Measurements from ENCODE around the gene CCDC91.
"Not testable (repeated sequence)": the region's sequence is repeated elsewhere in the genome, so short reads cannot be mapped to it uniquely, and the experiment has no call there.

Gene CCDC91

GRCh38 chr12:28327722-28328121 is 137.5 kb downstream of the CCDC91 start:
- DNase-seq (ENCODE audit: low read depth) = no peak
- no peak overlapping the region for H3K4me3 ChIP-seq (ENCODE audit: low read depth, low read length)
- no peak for TF ChIP-seq CTCF (IDR thresholded peaks at IDR 0.05; ENCODE audit: low read depth, low read length, missing control alignments)

- DNase-seq (ENCODE audit: low read depth) = no peak
- TF ChIP-seq CTCF (IDR thresholded peaks at IDR 0.05; ENCODE audit: low read depth, low read length, missing control alignments) = no peak
- no peak overlapping the region for H3K4me3 ChIP-seq (ENCODE audit: low read depth, low read length)
These were observed 138.7 kb downstream of the CCDC91 start for GRCh38 chr12:28328967-28329366.

- DNase-seq (ENCODE audit: low read depth); H3K4me3 ChIP-seq (ENCODE audit: low read depth, low read length): not testable (repeated sequence)
These were observed 139.5 kb downstream of the CCDC91 start for GRCh38 chr12:28329727-28330126.

GRCh38 chr12:28330232-28330631 is 140.0 kb downstream of the CCDC91 start:
- H3K4me3 ChIP-seq (ENCODE audit: low read depth, low read length); DNase-seq (ENCODE audit: low read depth): not testable (repeated sequence)

GRCh38 chr12:28331130-28331529 is 140.9 kb downstream of the CCDC91 start:
- no peak overlapping the region for H3K4me3 ChIP-seq (ENCODE audit: low read depth, low read length)
- no peak for DNase-seq (ENCODE audit: low read depth)
- TF ChIP-seq CTCF (IDR thresholded peaks at IDR 0.05; ENCODE audit: low read depth, low read length, missing control alignments) = no peak

- no peak for DNase-seq (ENCODE audit: low read depth)
- TF ChIP-seq CTCF (IDR thresholded peaks at IDR 0.05; ENCODE audit: low read depth, low read length, missing control alignments) = no peak
- H3K4me3 ChIP-seq (ENCODE audit: low read depth, low read length) = no peak overlapping the region
These were observed 150.2 kb downstream of the CCDC91 start for GRCh38 chr12:28340261-28341045.

- TF ChIP-seq CTCF (IDR thresholded peaks at IDR 0.05; ENCODE audit: low read depth, low read length, missing control alignments) = no peak
- DNase-seq (ENCODE audit: low read depth) = no peak
These were observed 153.5 kb downstream of the CCDC91 start for GRCh38 chr12:28343713-28344112.

GRCh38 chr12:28346567-28346966 is 156.3 kb downstream of the CCDC91 start:
- no peak overlapping the region for H3K4me3 ChIP-seq (ENCODE audit: low read depth, low read length)
- no peak for TF ChIP-seq CTCF (IDR thresholded peaks at IDR 0.05; ENCODE audit: low read depth, low read length, missing control alignments)
- no peak for DNase-seq (ENCODE audit: low read depth)

More at GRCh38 chr12:28343713-28344112, 153.5 kb downstream of the CCDC91 start:
- H3K4me3 ChIP-seq (ENCODE audit: low read depth, low read length) = no peak overlapping the region

Measured in GM12864 (cell line).